RWPE1 (cell line): ENCODE results near the gene TSPAN9.

Source experiments
- CTCF ChIA-PET: fragments of 350-600 bp; sonication (Branson Sonifier 250); formaldehyde crosslinking; extraction: SDS; loops from one replicate; lab custom pipeline; 2021; lab: Yijun Ruan, JAX
- POLR2A ChIA-PET: fragments of 400-600 bp; formaldehyde crosslinking; extraction: SDS; loops from one replicate; lab custom pipeline; 2020; ENCODE audit warnings: antibody characterized with exemption; ENCODE audit not compliant: low non-redundant PET; lab: Yijun Ruan, JAX
- DNase-seq: peaks from one replicate; pipeline ENCODE4 v3.0.0; 2012; ENCODE audit warnings: low spot score
- H3K27ac ChIP-seq: fragments of 450-650 bp; 2 replicates; pipeline ENCODE4 v1.5.1; 2017
- TF ChIP-seq, protein P1 (sequence below): fragments of 450-650 bp; conservative IDR thresholded peaks from 2 replicates; pipeline ENCODE4 v1.5.1; 2017; ENCODE audit warnings: low read depth, mild to moderate bottlenecking

The TSPAN9 gene

DNA sequence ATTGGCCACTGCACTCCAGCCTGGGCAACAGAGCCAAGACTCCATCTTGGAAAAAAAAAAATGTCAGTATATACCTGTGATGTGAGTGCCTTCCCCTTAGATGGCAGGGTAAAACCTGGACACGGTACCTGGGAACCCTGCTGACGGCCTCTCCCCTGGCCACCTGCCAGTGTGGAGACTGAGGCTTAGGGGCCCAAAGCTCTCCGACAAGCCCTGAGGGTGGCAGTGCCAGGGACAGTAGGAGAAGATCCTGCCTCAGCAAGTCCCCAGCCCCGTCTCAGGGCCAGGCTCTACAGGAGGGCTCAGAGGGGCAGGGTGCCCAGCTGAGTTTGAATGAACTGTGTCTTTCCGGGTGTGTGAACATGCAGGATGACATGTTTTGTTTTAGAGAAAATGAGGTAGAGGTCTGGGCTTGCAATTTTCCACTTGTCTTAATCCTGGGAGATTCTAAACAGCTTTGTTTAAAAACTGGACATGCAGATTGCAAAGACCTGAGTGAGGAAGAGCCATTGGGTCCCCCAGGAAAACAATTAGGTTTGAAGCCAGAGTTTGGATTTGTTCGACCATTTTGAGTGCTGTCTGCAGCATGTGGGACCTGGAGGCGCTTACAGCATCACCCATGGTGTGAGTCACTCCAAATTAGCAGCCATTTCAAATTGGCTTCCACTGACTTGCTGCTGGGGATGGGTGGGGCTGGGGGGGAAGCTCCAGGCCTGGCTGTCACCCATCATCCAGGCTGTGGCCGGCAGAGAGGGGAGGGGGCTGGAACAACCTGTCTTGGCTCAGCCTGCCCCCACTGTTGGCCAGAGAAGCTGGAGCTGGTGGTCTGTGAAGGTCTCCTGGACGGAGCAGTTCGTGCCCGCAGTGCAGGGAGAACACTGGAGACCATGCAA is 10.8 kb downstream of the TSPAN9 start:
- CTCF ChIA-PET, result interaction anchor here (0.9 kb wide), 1 partner anchor 15 kb away, joined by 3 read pairs; no protein-coding TSS in a partner anchor
- H3K27ac ChIP-seq, result no peak overlapping the region
- POLR2A ChIA-PET, result no interaction called here
- no peak for DNase-seq
- TF ChIP-seq, protein P1, sequence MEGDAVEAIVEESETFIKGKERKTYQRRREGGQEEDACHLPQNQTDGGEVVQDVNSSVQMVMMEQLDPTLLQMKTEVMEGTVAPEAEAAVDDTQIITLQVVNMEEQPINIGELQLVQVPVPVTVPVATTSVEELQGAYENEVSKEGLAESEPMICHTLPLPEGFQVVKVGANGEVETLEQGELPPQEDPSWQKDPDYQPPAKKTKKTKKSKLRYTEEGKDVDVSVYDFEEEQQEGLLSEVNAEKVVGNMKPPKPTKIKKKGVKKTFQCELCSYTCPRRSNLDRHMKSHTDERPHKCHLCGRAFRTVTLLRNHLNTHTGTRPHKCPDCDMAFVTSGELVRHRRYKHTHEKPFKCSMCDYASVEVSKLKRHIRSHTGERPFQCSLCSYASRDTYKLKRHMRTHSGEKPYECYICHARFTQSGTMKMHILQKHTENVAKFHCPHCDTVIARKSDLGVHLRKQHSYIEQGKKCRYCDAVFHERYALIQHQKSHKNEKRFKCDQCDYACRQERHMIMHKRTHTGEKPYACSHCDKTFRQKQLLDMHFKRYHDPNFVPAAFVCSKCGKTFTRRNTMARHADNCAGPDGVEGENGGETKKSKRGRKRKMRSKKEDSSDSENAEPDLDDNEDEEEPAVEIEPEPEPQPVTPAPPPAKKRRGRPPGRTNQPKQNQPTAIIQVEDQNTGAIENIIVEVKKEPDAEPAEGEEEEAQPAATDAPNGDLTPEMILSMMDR, result no peak

DNA sequence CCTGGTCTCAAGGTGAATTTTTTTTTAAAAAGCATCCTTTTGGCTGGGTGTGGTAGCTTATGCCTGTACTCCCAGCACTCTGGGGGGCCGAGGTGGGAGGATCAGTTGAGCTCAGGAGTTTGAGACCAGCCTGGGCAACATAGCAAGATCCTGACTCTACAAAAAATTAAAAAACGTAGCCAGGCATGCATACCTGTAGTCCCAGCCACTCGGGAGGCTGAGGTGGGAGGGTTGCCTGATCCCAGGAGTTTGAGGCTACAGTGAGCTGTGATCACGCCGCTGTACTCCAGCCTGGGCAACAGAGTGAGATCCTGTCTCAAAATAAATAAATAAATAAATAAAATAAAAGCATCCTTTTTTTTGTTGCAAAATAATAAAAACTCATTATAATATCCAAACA is 12.4 kb downstream of the TSPAN9 start:
- POLR2A ChIA-PET, result no interaction called here
- H3K27ac ChIP-seq, result no peak overlapping the region
- TF ChIP-seq, protein P1, result no peak
- no peak for DNase-seq
- CTCF ChIA-PET, result no interaction called here

- DNase-seq, result no peak
- no peak overlapping the region for H3K27ac ChIP-seq
- ChIA-PET CTCF (interaction anchor here (0.6 kb wide), 1 partner anchor 191 kb away, joined by 3 read pairs; no protein-coding TSS in a partner anchor), POLR2A (no interaction called here)
- TF ChIP-seq, protein P1, result no peak
Observed at GRCh38 chr12:3090240-3091037, 13.3 kb downstream of the TSPAN9 start.

DNA sequence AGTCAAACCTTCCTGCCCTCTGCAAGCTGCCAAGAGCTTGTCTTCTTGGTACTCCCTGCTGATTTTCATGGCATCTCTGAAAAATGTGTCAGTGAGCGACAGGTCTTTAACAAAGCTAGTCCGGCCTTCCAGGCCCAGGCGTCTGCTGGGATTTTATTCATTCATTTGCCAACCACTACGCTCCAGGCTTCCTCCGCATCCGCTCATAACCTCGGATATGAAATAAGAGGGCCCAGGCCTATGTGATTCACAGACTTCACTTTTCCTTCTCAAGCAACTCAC is 13.8 kb downstream of the TSPAN9 start:
- POLR2A ChIA-PET, result no interaction called here
- CTCF ChIA-PET, result interaction anchor here (0.6 kb wide), 1 partner anchor 191 kb away, joined by 3 read pairs; no protein-coding TSS in a partner anchor
- no peak overlapping the region for H3K27ac ChIP-seq
- TF ChIP-seq, protein P1, result no peak
- DNase-seq, result no peak

GRCh38 chr12:3091382-3092241 is 14.4 kb downstream of the TSPAN9 start:
- no peak for DNase-seq
- TF ChIP-seq, protein P1, result no peak
- POLR2A ChIA-PET, result no interaction called here
- CTCF ChIA-PET, result interaction anchor here (0.8 kb wide), 1 partner anchor 35 kb away, joined by 3 read pairs; no protein-coding TSS in a partner anchor
- no peak overlapping the region for H3K27ac ChIP-seq

GRCh38 chr12:3092764-3093163 is 15.6 kb downstream of the TSPAN9 start:
- ChIA-PET POLR2A (no interaction called here), CTCF (no interaction called here)
- H3K27ac ChIP-seq, result no peak overlapping the region

More at GRCh38 chr12:3092764-3093163, 15.6 kb downstream of the TSPAN9 start:
- DNase-seq, result no peak
- TF ChIP-seq, protein P1, result no peak
